ENCODE results near the gene BOC. TPM values are rescaled to one million over a fixed set of nuclear protein-coding genes. Genes with fewer than 3 reads are reported as not detected.

The BOC gene
- total and polyA plus RNA-seq, 2 of the 4 experiments (the other 2 are of a cell fraction), result 6.8 to 15.2 TPM

DNA sequence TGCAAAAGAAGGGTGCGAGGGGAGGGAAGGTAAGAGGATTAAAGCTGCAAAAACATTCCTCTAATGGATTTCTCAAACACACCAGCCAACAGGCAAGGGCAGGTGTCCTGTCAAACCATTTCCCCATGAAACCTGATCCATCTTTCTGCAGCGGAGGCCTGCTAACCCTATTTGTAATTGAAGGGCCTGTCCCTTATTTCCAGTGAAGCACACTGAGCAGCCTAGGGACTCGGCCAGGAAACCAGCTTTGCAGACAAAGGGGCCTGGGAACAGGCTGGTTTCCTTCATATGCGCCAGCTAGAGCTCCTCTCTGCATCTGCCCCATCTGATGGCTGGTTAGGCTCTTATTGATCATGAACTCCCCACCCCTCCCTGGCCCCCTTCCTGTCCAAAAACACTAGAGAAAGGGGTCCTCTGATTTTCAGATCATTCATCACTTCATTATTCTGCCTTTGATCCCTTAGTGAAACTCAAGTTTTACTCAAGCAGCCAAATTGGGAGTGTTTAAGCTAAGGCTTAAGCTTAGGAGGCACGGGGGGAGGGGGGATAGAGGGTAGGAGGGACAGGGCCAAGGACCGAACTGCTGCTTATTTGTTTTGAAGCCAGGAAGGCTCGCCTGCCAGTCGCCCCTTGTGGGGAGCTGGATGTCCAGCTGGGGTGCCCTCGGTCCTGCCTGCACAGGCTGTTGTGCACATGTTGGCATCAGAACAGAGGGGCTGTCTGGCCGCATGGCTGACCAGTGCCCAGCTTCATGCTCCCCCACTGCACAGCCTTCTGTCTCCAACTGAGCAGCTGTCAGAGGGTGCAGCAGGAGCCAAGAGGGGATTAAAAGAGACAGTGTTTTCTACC, 53.1 kb downstream of the BOC start:
- in situ Hi-C loops (cut with MboI; ENCODE audit: low sequenced_read_pairs) (no loop called here), intact Hi-C loops (cut with micrococcal nuclease) (no loop called here), dilution Hi-C loops (cut with HindIII; ENCODE audit: low sequenced_read_pairs, unreplicated experiment) (no loop called here)
- no peak overlapping the region for H4K91ac ChIP-seq (ENCODE audit: insufficient read depth, low read depth, low read length)
- H3K27ac ChIP-seq (ENCODE audit: insufficient read depth, low read length), result no peak overlapping the region
- no peak overlapping the region for H2AK5ac ChIP-seq (ENCODE audit: low read depth, low read length)
- ChIA-PET POLR2A (ENCODE audit: unreplicated experiment) (interaction anchor here (0.5 kb wide), 1 partner anchor 9 kb away, joined by 6 read pairs; no protein-coding TSS in a partner anchor), CTCF (interaction anchor here (0.7 kb wide), 1 partner anchor 8 kb away, joined by 3 read pairs; no protein-coding TSS in a partner anchor)
- BruUV-seq (replicated peaks), result no TSS peak
- H3K56ac ChIP-seq (ENCODE audit: extremely low read depth, insufficient read depth, low read length), result no peak overlapping the region
- H2AFZ ChIP-seq (replicated peaks; ENCODE audit: low read length, poor library complexity), result no peak overlapping the region
- no peaks in the 10 kb centered on the region for H3K9me1 ChIP-seq (ENCODE audit: insufficient read depth, low read length)
- H3K9ac ChIP-seq (ENCODE audit: low read depth, low read length), result no peak overlapping the region
- H2BK120ac ChIP-seq (ENCODE audit: low read depth, low read length), result no peak overlapping the region
- no peak overlapping the region for H4K8ac ChIP-seq (ENCODE audit: low read depth in 2 of 2, low read length in 2 of 2)
- H4K5ac ChIP-seq (ENCODE audit: low read depth, low read length), result no peak overlapping the region
- DNase-seq, result no peak
- no peaks in the 10 kb centered on the region for H3K79me1 ChIP-seq (ENCODE audit: low read depth in 1 of 2, low read length in 2 of 2)
- peaks cover 9% of the 10 kb centered on the region for H3K27me3 ChIP-seq (ENCODE audit: control insufficient read depth, insufficient read depth, low read length)
- H3K4me3 ChIP-seq (ENCODE audit: insufficient read depth, low read depth, low read length), result no peak overlapping the region
- no peak overlapping the region for H3K4ac ChIP-seq (ENCODE audit: low read depth, low read length)
- no peak overlapping the region for H3K23ac ChIP-seq (ENCODE audit: low read depth, low read length)
- 60% methylated on average over 1 of the region's 10 CpGs; no CpG with 5 or more reads in 1 of the 2 experiments for WGBS, 2 experiments (ENCODE audit: extremely low coverage in 2 of 2, insufficient read length in 1 of 2)
- H2BK5ac ChIP-seq (ENCODE audit: low read depth, low read length, poor library complexity, severe bottlenecking), result no peak overlapping the region
- H3K18ac ChIP-seq (ENCODE audit: low read depth, low read length), result no peak overlapping the region
- H3K14ac ChIP-seq (replicated peaks; ENCODE audit: low read depth, low read length), result no peak overlapping the region
- no peak overlapping the region for H3K4me2 ChIP-seq (ENCODE audit: low read depth, low read length)
- no peak overlapping the region for H2BK15ac ChIP-seq (ENCODE audit: low read depth, low read length)
- H3K36me3 ChIP-seq (ENCODE audit: control insufficient read depth, insufficient read depth, low read length), result peaks cover 14% of the 10 kb centered on the region
- no peaks in the 10 kb centered on the region for H4K20me1 ChIP-seq (ENCODE audit: insufficient read depth, low read length)
- no peaks in the 10 kb centered on the region; the same call in 1 of the 2 replicates for H3K4me1 ChIP-seq (ENCODE audit: control insufficient read depth, insufficient read depth, low read length)
- no peak for ATAC-seq (ENCODE audit: low read depth)
- TF ChIP-seq, protein P1, sequence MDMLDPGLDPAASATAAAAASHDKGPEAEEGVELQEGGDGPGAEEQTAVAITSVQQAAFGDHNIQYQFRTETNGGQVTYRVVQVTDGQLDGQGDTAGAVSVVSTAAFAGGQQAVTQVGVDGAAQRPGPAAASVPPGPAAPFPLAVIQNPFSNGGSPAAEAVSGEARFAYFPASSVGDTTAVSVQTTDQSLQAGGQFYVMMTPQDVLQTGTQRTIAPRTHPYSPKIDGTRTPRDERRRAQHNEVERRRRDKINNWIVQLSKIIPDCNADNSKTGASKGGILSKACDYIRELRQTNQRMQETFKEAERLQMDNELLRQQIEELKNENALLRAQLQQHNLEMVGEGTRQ (IDR thresholded peaks at IDR 0.05; ENCODE audit: low read depth, low read length), result no peak
- TF ChIP-seq SMC3 (IDR thresholded peaks at IDR 0.05; ENCODE audit: low read depth, low read length), result no peak
- TF ChIP-seq RAD21 (IDR thresholded peaks at IDR 0.05; ENCODE audit: low read length), result no peak
- no peak for TF ChIP-seq BHLHE40 (IDR thresholded peaks at IDR 0.05; ENCODE audit: low read depth, low read length)
- no peak for TF ChIP-seq RFX5 (IDR thresholded peaks at IDR 0.05; ENCODE audit: low read depth, low read length)
- TF ChIP-seq POLR2A (IDR thresholded peaks at IDR 0.05; ENCODE audit: low read depth, low read length), result no peak
- TF ChIP-seq RCOR1 (IDR thresholded peaks at IDR 0.05; ENCODE audit: insufficient replicate concordance, low read length), result no peak
- TF ChIP-seq MAZ (IDR thresholded peaks at IDR 0.05; ENCODE audit: borderline replicate concordance, low read depth, low read length), result no peak
- no peak for TF ChIP-seq NFE2L2 (IDR thresholded peaks at IDR 0.05; ENCODE audit: low read depth, low read length)
- TF ChIP-seq, protein P2, sequence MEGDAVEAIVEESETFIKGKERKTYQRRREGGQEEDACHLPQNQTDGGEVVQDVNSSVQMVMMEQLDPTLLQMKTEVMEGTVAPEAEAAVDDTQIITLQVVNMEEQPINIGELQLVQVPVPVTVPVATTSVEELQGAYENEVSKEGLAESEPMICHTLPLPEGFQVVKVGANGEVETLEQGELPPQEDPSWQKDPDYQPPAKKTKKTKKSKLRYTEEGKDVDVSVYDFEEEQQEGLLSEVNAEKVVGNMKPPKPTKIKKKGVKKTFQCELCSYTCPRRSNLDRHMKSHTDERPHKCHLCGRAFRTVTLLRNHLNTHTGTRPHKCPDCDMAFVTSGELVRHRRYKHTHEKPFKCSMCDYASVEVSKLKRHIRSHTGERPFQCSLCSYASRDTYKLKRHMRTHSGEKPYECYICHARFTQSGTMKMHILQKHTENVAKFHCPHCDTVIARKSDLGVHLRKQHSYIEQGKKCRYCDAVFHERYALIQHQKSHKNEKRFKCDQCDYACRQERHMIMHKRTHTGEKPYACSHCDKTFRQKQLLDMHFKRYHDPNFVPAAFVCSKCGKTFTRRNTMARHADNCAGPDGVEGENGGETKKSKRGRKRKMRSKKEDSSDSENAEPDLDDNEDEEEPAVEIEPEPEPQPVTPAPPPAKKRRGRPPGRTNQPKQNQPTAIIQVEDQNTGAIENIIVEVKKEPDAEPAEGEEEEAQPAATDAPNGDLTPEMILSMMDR (conservative IDR thresholded peaks at IDR 0.05; ENCODE audit: low read depth, low read length), result no peak
- no peaks in the 10 kb centered on the region for H3K9me3 ChIP-seq (ENCODE audit: control insufficient read depth, insufficient read depth, low read length)
- H2BK20ac ChIP-seq (ENCODE audit: low read depth, low read length), result no peak overlapping the region
- H2AK9ac ChIP-seq (replicated peaks; ENCODE audit: low read depth, low read length, poor library complexity), result no peak overlapping the region
